DMS79 (cell line): ENCODE measurements around the gene SLC16A13.
A peak's percentile ranks its signal among the peaks of the same experiment; 100 is the strongest.
"Not testable (repeated sequence)": the region's sequence is repeated elsewhere in the genome, so short reads cannot be mapped to it uniquely, and the experiment has no call there.

Source experiments
- DNase-seq: peaks from one replicate; lab custom pipeline; 2025; lab: John Stamatoyannopoulos, UW

The SLC16A13 gene

GRCh38 chr17:7035591-7036368, at the start of gene SLC16A13:
TSS of gene SLC16A13 (plus strand) at chr17:7036015. CDS start at chr17:7036383, 368 bp downstream.
- DNase-seq: peak; percentile 96

GRCh38 chr17:6986676-6987075, 49.1 kb upstream of the SLC16A13 start:
- no peak for DNase-seq

GRCh38 chr17:6989779-6990178, 46.0 kb upstream of the SLC16A13 start:
- no peak for DNase-seq

GRCh38 chr17:6993613-6994056, 42.2 kb upstream of the SLC16A13 start:
- not testable (repeated sequence) for DNase-seq

GRCh38 chr17:6994118-6994598, 41.7 kb upstream of the SLC16A13 start:
- no peak for DNase-seq

- DNase-seq: no peak
Measured at GRCh38 chr17:6994666-6995256, 41.1 kb upstream of the SLC16A13 start.

GRCh38 chr17:6995500-6996255, 40.1 kb upstream of the SLC16A13 start, which contains the start of gene ALOX12:
TSS of gene ALOX12 (plus strand) at chr17:6996049. CDS start at chr17:6996118, 69 bp downstream.
- DNase-seq: no peak

GRCh38 chr17:6996256-6997011, 39.4 kb upstream of the SLC16A13 start:
- DNase-seq: no peak

- no peak for DNase-seq
Measured at GRCh38 chr17:6997171-6997570, 38.6 kb upstream of the SLC16A13 start.

GRCh38 chr17:6998855-6999508, 36.8 kb upstream of the SLC16A13 start:
- DNase-seq: no peak

- DNase-seq: no peak
Measured at GRCh38 chr17:7001318-7001961, 34.4 kb upstream of the SLC16A13 start.

- no peak for DNase-seq
Measured at GRCh38 chr17:7002288-7003047, 33.3 kb upstream of the SLC16A13 start.

- DNase-seq: no peak
Measured at GRCh38 chr17:7003745-7004144, 32.1 kb upstream of the SLC16A13 start.

- DNase-seq: peak; percentile 46
Measured at GRCh38 chr17:7004398-7005253, 31.2 kb upstream of the SLC16A13 start.

GRCh38 chr17:7005716-7006115, 30.1 kb upstream of the SLC16A13 start:
- no peak for DNase-seq

- no peak for DNase-seq
Measured at GRCh38 chr17:7007143-7007542, 28.7 kb upstream of the SLC16A13 start.

GRCh38 chr17:7010523-7010922, 25.3 kb upstream of the SLC16A13 start:
- no peak for DNase-seq

- DNase-seq: no peak
Measured at GRCh38 chr17:7011415-7011814, 24.4 kb upstream of the SLC16A13 start.

GRCh38 chr17:7011942-7012254, 23.9 kb upstream of the SLC16A13 start:
- no peak for DNase-seq
